Epithelial cell of proximal tubule (primary cell): ENCODE measurements around the gene WFDC5. TPM values are rescaled to one million over a fixed set of nuclear protein-coding genes. Genes with fewer than 3 reads are reported as not detected.

Experiments used
- DNase-seq: peaks from one replicate; pipeline ENCODE4 v3.0.0-alpha.2; 2011; ENCODE audit warnings: low read depth
- H3K4me3 ChIP-seq: 2 replicates; pipeline ENCODE4 v1.5.1; 2011; ENCODE audit warnings: low read depth, mild to moderate bottlenecking, low read length
- CTCF ChIP-seq: conservative IDR thresholded peaks from 2 replicates; pipeline ENCODE4 v1.5.1; 2012; ENCODE audit warnings: low read depth, mild to moderate bottlenecking, low read length
- total RNA-seq: library from RNA; depleted of rRNA; stranded (reverse); fragments of >200 nt; gene quantifications from 2 replicates; pipeline ENCODE4 v1.2.3, GENCODE V29; 2015

WFDC5 gene
- total RNA-seq, 1 donor from 2014 or later = not detected

- no peak overlapping the region for H3K4me3 ChIP-seq
- no peak for TF ChIP-seq CTCF
- peak; percentile 96 for DNase-seq
Observed at GRCh38 chr20:45128099-45128498, 13.1 kb upstream of the WFDC5 start.

GRCh38 chr20:45124365-45124764 lies 9.4 kb upstream of the WFDC5 start, which contains the start of gene WFDC12:
TSS of gene WFDC12 (minus strand) at chr20:45124465. CDS start at chr20:45124447, 18 bp downstream.
- TF ChIP-seq CTCF = no peak
- no peak within 1 kb of the TSS for H3K4me3 ChIP-seq
- no peak for DNase-seq

DNA sequence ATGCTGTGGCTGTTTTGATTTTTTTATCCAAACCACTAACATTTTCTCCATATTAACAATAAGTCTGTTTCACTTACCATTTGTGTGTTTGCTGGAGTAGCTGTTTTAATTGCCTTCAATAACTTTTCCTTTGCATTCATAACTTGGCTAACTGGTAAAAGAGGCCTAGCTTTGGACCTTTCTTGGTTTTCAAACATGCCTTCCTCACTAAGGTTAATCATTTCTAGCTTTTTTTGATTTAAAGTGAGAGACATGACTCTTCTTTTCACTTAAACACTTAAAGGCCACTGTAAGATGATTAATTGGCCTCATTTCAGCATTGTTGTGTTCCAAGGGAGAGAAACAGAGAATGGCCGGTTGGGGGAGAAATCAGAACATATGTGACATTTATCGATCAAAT lies 6.4 kb upstream of the WFDC5 start:
- no peak overlapping the region for H3K4me3 ChIP-seq
- TF ChIP-seq CTCF = no peak
- no peak for DNase-seq

DNA sequence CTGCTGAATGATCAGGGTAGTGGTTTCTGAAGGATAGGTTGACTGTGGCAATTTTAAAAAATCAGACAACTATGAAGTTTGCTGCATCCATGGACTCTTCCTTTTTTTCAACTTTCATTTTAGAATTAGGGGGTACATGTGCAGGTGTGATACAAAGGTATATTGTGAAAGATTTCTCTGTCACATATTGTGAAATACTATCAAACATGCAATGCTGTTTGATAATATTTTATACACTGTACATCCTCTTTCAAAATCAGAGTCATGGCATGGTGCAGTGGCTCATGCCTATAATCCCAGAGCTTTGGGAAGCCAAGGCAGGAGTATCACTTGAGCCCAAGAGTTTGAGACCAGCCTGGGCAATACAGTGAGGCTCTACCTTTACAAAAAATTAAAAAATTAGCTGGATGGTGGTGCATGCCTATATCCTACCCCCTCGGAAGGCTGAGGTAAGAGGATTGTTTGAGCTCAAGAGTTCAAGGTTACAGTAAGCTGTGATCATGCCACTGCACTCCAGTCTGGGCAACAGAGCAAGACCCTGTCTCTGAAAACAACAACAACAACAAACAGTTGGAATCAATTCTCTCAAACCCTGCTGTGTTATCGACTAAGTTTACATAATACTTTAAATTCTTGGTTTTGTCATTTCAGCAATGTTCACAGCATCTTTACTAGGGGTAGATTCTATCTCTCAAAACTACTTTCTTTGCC lies 4.7 kb upstream of the WFDC5 start:
- no peak for DNase-seq
- TF ChIP-seq CTCF = no peak
- no peak overlapping the region for H3K4me3 ChIP-seq

- no peak for DNase-seq
- TF ChIP-seq CTCF = peak; percentile 20
- H3K4me3 ChIP-seq = no peak overlapping the region
Observed at GRCh38 chr20:45118028-45118427, 3.1 kb upstream of the WFDC5 start.

GRCh38 chr20:45117581-45117980 lies 2.6 kb upstream of the WFDC5 start:
- no peak for DNase-seq
- no peak overlapping the region for H3K4me3 ChIP-seq
- no peak for TF ChIP-seq CTCF

GRCh38 chr20:45115829-45116228 lies 855 bp upstream of the WFDC5 start:
- H3K4me3 ChIP-seq = no peak overlapping the region
- TF ChIP-seq CTCF = no peak
- DNase-seq = no peak
